CD4-positive, alpha-beta memory T cell (primary cell): Measurements from ENCODE around the gene YIPF4. TPM values are rescaled to one million over a fixed set of nuclear protein-coding genes. Genes with fewer than 3 reads are reported as not detected.
A peak's percentile ranks its signal among the peaks of the same experiment; 100 is the strongest.

Experiments
- CTCF ChIA-PET: fragments of 350-600 bp; sonication (Branson Sonifier 250); formaldehyde crosslinking; loops from one replicate; lab custom pipeline; 2021; ENCODE audit warnings: inconsistent platforms; ENCODE audit not compliant: partially characterized antibody; lab: Charles Lee
- POLR2A ChIA-PET: fragments of 350-600 bp; sonication (Branson Sonifier 250); formaldehyde crosslinking; loops from one replicate; lab custom pipeline; 2021; ENCODE audit not compliant: partially characterized antibody; lab: Charles Lee
- DNase-seq, 5 donors: peaks; one replicate each; pipeline versions ENCODE4 v3.0.0 to v3.0.0-alpha.2; 2020 to 2022; ENCODE audit warnings: mixed read lengths in 1 of 5
- H3K27ac ChIP-seq: one replicate; pipeline ENCODE4 v1.7.0; 2013; ENCODE audit warnings: low read depth, low read length
- H3K27me3 ChIP-seq: 2 replicates; pipeline ENCODE4 v1.7.0; 2013; ENCODE audit warnings: mild to moderate bottlenecking, low read length, moderate library complexity; ENCODE audit not compliant: insufficient read depth
- H3K36me3 ChIP-seq: 2 replicates; pipeline ENCODE4 v1.7.0; 2013; ENCODE audit warnings: mild to moderate bottlenecking, low read length, moderate library complexity; ENCODE audit not compliant: insufficient read depth
- H3K4me1 ChIP-seq: 2 replicates; pipeline ENCODE4 v1.7.0; 2013; ENCODE audit warnings: mild to moderate bottlenecking, low read length, moderate library complexity; ENCODE audit not compliant: insufficient read depth
- H3K4me3 ChIP-seq, 2 donors: one replicate each; pipeline ENCODE4 v1.7.0; 2013; ENCODE audit warnings: low read length in 2 of 2, mild to moderate bottlenecking in 1 of 2
- H3K9me3 ChIP-seq, 2 donors: one replicate each; pipeline ENCODE4 v1.7.0; 2013; ENCODE audit warnings: low read length in 2 of 2, control low read depth in 1 of 2; ENCODE audit not compliant: control insufficient read depth in 1 of 2
- H3K27ac Mint-ChIP-seq, 7 donors: one replicate each; pipeline ENCODE4 v1.8.0; 2020 to 2021; ENCODE audit warnings: mixed read lengths in 7 of 7, mild to moderate bottlenecking in 6 of 7, inconsistent platforms in 3 of 7, moderate library complexity in 3 of 7
- H3K27me3 Mint-ChIP-seq, 2 donors: one replicate each; pipeline ENCODE4 v1.8.0; 2020 to 2021; ENCODE audit warnings: mixed read lengths in 2 of 2
- H3K36me3 Mint-ChIP-seq, 2 donors: one replicate each; pipeline ENCODE4 v1.8.0; 2020 to 2021; ENCODE audit warnings: mixed read lengths in 2 of 2, inconsistent platforms in 1 of 2, mild to moderate bottlenecking in 1 of 2
- H3K4me1 Mint-ChIP-seq, 4 donors: one replicate each; pipeline ENCODE4 v1.8.0; 2020 to 2021; ENCODE audit warnings: mixed read lengths in 4 of 4, mild to moderate bottlenecking in 1 of 4
- H3K4me3 Mint-ChIP-seq, 8 donors: one replicate each; pipeline ENCODE4 v1.8.0; 2020 to 2021; ENCODE audit warnings: mixed read lengths in 8 of 8, mild to moderate bottlenecking in 7 of 8, moderate library complexity in 6 of 8, inconsistent platforms in 3 of 8
- H3K9me3 Mint-ChIP-seq, 8 donors: one replicate each; pipeline ENCODE4 v1.8.0; 2020 to 2021; ENCODE audit warnings: mixed read lengths in 8 of 8, mild to moderate bottlenecking in 5 of 8, inconsistent platforms in 3 of 8, moderate library complexity in 1 of 8
- intact Hi-C: fragments of 100-400 bp; cut with micrococcal nuclease; formaldehyde crosslinking; loops from one replicate; pipeline ENCODE4 v1.15.1; 2023
- polyA plus RNA-seq, 2 donors: library from polyadenylated mRNA; unstranded; fragments of 300-500 nt; fragmentation: Illumina TruSeq; gene quantifications; one replicate each; pipeline ENCODE4 v1.2.3, GENCODE V29; 2021
- total RNA-seq, 2 experiments: library from RNA; stranded (reverse); gene quantifications; one replicate each; pipeline ENCODE4 v1.2.3, GENCODE V29; 2021

The YIPF4 gene
- total and polyA plus RNA-seq, 4 experiments from 2014 or later, result 13.9 to 51.9 (median 37.5) TPM

DNA sequence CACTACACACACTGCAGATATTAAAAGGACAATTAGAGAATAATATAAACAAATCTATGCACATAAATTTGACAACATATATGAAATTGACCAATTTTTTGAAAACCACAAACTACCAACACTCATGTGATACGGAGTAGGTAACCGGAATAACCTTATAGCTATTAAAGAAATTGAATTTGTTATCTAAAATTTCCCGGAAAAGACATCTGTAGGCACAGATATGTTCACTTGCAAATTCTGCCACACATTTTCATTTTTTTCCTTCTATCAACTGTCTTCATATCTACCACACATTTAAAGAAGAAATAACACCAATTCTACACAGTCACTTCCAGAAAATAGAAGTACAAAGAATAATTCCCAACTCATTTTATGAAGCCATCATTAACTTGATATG, 35.4 kb upstream of the YIPF4 start:
- no peaks in the 10 kb centered on the region for H3K4me1 Mint-ChIP-seq
- Histone ChIP-seq H3K27ac (no peak overlapping the region), H3K9me3 (no peaks in the 10 kb centered on the region), H3K36me3 (no peaks in the 10 kb centered on the region), H3K4me1 (no peaks in the 10 kb centered on the region), H3K27me3 (no peaks in the 10 kb centered on the region), H3K4me3 (no peak overlapping the region)
- H3K36me3 Mint-ChIP-seq, result peaks cover 2 to 16% of the 10 kb centered on the region in 2 donors
- H3K4me3 Mint-ChIP-seq, result no peak overlapping the region
- intact Hi-C loops, result no loop called here
- H3K27ac Mint-ChIP-seq, result no peak overlapping the region
- no peaks in the 10 kb centered on the region for H3K9me3 Mint-ChIP-seq
- no peak for DNase-seq
- ChIA-PET POLR2A (no interaction called here), CTCF (no interaction called here)
- H3K27me3 Mint-ChIP-seq, result no peaks in the 10 kb centered on the region

DNA sequence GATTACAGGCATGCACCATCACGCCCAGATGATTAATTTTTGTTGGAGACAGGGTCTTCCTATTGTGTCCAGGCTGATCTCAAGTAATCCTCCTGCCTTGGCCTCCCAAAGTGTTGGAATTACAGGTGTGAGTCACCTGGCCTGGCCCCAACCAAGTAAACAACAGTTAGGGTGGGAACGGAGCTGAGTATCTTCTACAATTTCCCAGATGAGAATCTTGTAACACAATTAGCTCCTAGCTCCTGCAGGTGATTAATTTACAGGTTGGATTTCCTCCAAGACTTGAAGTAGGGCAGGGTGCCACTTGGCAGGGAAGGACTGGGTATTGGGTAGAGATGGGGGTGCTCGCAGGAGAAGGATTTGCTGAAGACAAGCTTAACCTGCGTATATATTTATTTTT, 30.8 kb upstream of the YIPF4 start:
- H3K27ac Mint-ChIP-seq, result no peak overlapping the region
- intact Hi-C loops, result no loop called here
- Histone ChIP-seq H3K27me3 (no peaks in the 10 kb centered on the region), H3K9me3 (no peaks in the 10 kb centered on the region), H3K36me3 (no peaks in the 10 kb centered on the region), H3K27ac (no peak overlapping the region), H3K4me3 (no peak overlapping the region), H3K4me1 (no peaks in the 10 kb centered on the region)
- ChIA-PET POLR2A (no interaction called here), CTCF (no interaction called here)
- H3K36me3 Mint-ChIP-seq, result no peaks in the 10 kb centered on the region
- H3K9me3 Mint-ChIP-seq, result no peaks in the 10 kb centered on the region
- no peaks in the 10 kb centered on the region for H3K4me1 Mint-ChIP-seq
- H3K27me3 Mint-ChIP-seq, result no peaks in the 10 kb centered on the region
- H3K4me3 Mint-ChIP-seq, result no peak overlapping the region
- DNase-seq, result no peak

- H3K27me3 ChIP-seq, result no peaks in the 10 kb centered on the region
- Mint-ChIP-seq H3K36me3 (no peaks in the 10 kb centered on the region), H3K27me3 (no peaks in the 10 kb centered on the region), H3K4me1 (no peaks in the 10 kb centered on the region), H3K4me3 (no peak overlapping the region), H3K9me3 (no peaks in the 10 kb centered on the region), H3K27ac (no peak overlapping the region)
- no peaks in the 10 kb centered on the region for H3K4me1 ChIP-seq
- H3K27ac ChIP-seq, result no peak overlapping the region
- POLR2A ChIA-PET, result no interaction called here
- DNase-seq, result no peak
- intact Hi-C loops, result no loop called here
- H3K9me3 ChIP-seq, result no peaks in the 10 kb centered on the region
- no peak overlapping the region for H3K4me3 ChIP-seq
- no peaks in the 10 kb centered on the region for H3K36me3 ChIP-seq
- CTCF ChIA-PET, result interaction anchor here (0.9 kb wide), 1 partner anchor 33 kb away, joined by 3 read pairs; no protein-coding TSS in a partner anchor
Observed at GRCh38 chr2:32248299-32248698, 29.4 kb upstream of the YIPF4 start.

- CTCF ChIA-PET, result interaction anchor here (1.0 kb wide), 1 partner anchor 8 kb away, joined by 3 read pairs; no protein-coding TSS in a partner anchor
- H3K27ac ChIP-seq, result no peak overlapping the region
Observed at GRCh38 chr2:32249731-32250236, 27.9 kb upstream of the YIPF4 start.

DNA sequence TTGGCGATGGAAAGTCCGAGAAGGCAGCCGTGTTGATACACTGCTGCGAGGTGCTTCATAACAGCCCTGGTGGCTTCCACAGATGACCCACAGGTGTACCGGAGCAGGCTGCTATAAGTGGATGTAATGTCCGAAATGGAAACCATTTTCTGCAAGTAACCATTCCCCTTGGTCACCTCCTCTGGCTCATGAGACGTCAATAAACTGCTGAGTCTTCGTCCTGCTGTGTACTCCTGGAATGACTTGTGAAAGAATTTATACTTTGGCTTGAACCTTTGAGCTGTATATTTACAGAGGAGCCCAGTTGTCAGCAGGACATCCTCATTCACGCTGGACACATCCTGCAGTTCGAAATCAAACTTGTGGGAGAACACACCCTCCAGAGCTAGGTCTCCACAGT, 27.4 kb upstream of the YIPF4 start:
- Mint-ChIP-seq H3K4me3 (no peak overlapping the region), H3K27me3 (no peaks in the 10 kb centered on the region), H3K4me1 (no peaks in the 10 kb centered on the region), H3K9me3 (no peaks in the 10 kb centered on the region), H3K36me3 (no peaks in the 10 kb centered on the region), H3K27ac (no peak overlapping the region)
- Histone ChIP-seq H3K4me1 (no peaks in the 10 kb centered on the region), H3K4me3 (no peak overlapping the region), H3K36me3 (no peaks in the 10 kb centered on the region), H3K27me3 (no peaks in the 10 kb centered on the region), H3K9me3 (no peaks in the 10 kb centered on the region), H3K27ac (no peak overlapping the region)
- CTCF ChIA-PET, result no interaction called here
- intact Hi-C loops, result no loop called here
- DNase-seq, result no peak
- POLR2A ChIA-PET, result no interaction called here

More at GRCh38 chr2:32249731-32250236, 27.9 kb upstream of the YIPF4 start:
- Mint-ChIP-seq H3K36me3 (no peaks in the 10 kb centered on the region), H3K27me3 (no peaks in the 10 kb centered on the region), H3K4me3 (no peak overlapping the region), H3K27ac (peak overlapping the region in 1 of 7 donors; percentile 35), H3K9me3 (no peaks in the 10 kb centered on the region), H3K4me1 (no peaks in the 10 kb centered on the region)
- Histone ChIP-seq H3K4me1 (no peaks in the 10 kb centered on the region), H3K36me3 (no peaks in the 10 kb centered on the region), H3K4me3 (no peak overlapping the region), H3K27me3 (no peaks in the 10 kb centered on the region), H3K9me3 (no peaks in the 10 kb centered on the region)
- DNase-seq, result no peak
- intact Hi-C loops, result no loop called here
- POLR2A ChIA-PET, result no interaction called here

DNA sequence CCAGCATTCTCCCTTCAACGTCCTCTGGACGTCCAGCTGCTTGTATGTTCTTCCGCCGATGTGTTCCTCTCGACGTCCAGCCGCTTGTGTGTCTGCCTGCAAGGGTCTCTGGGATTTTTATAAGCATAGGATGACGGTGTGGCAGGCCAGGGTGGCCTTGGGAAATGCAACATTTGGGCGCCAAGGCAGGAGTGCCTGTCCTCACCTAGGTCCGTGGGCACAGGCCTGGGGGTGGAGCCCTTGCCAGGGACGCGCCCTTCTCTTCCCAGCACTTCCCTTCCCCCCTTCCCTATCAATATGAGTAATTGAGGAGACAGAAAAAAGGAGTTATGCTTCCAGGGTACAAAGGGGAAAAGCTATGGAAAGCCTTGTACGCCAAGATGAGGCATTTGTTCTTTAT, 19.5 kb upstream of the YIPF4 start:
- Mint-ChIP-seq H3K36me3 (no peaks in the 10 kb centered on the region), H3K27ac (no peak overlapping the region), H3K9me3 (no peaks in the 10 kb centered on the region), H3K4me3 (no peak overlapping the region), H3K4me1 (no peaks in the 10 kb centered on the region), H3K27me3 (peaks cover 0 to 4% of the 10 kb centered on the region in 2 donors)
- Histone ChIP-seq H3K4me1 (no peaks in the 10 kb centered on the region), H3K27me3 (no peaks in the 10 kb centered on the region), H3K9me3 (no peaks in the 10 kb centered on the region), H3K27ac (no peak overlapping the region), H3K4me3 (no peak overlapping the region), H3K36me3 (no peaks in the 10 kb centered on the region)
- no peak for DNase-seq
- POLR2A ChIA-PET, result no interaction called here
- CTCF ChIA-PET, result no interaction called here
- intact Hi-C loops, result no loop called here

DNA sequence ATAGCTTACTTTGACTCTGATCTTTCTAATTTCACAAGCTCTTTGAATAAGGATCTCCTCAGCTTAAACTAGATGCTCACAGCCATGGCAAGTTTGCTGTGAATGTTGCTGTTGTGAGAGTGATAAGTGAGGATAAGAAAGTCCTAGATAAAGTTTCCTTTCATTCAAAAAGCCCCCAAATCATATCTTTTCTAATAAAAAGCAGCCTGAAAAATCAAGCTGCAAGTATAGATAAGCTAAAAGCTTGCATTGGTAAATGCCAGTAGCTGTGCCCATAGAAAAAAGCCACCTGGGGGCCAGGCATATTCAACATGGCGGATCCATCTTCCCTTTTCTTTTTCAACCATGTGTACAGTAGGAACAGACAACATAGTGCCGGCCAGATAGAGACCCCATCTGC, 17.3 kb upstream of the YIPF4 start:
- H3K27me3 ChIP-seq, result no peaks in the 10 kb centered on the region
- CTCF ChIA-PET, result no interaction called here
- peaks cover 2 to 5% (median 4%) of the 10 kb centered on the region in 4 donors for H3K4me1 Mint-ChIP-seq

DNA sequence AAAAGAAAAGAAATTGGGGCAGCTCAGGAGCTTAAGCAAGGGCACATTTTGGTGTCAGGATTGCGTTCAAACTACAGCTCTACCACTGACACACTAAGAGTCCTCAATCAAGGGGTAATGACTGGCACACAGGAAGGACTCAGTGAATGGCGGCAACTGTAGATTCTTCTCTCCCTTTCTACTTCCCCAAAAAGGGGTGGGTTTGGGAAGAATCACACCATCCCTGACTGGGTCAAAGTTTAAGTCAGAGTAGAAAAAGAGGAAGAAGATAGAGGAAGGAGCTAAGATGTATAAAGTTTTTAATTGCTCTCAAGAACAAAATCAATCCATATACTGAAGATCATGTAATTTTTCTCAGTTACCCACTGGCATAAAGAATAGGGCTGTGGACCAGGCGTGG, 15.6 kb upstream of the YIPF4 start:
- intact Hi-C loops, result no loop called here
- no peaks in the 10 kb centered on the region for H3K36me3 ChIP-seq
- H3K9me3 Mint-ChIP-seq, result no peaks in the 10 kb centered on the region
- H3K4me1 Mint-ChIP-seq, result peaks cover 2 to 5% (median 4%) of the 10 kb centered on the region in 4 donors
- no peaks in the 10 kb centered on the region for H3K27me3 ChIP-seq
- H3K4me3 ChIP-seq, result no peak overlapping the region
- H3K27ac ChIP-seq, result no peak overlapping the region
- peaks cover 4% of the 10 kb centered on the region for H3K4me1 ChIP-seq
- ChIA-PET POLR2A (no interaction called here), CTCF (no interaction called here)
- H3K27me3 Mint-ChIP-seq, result peaks cover 0 to 4% of the 10 kb centered on the region in 2 donors
- H3K36me3 Mint-ChIP-seq, result no peaks in the 10 kb centered on the region
- peak overlapping the region in 1 of 7 donors; percentile 18 for H3K27ac Mint-ChIP-seq
- H3K9me3 ChIP-seq, result no peaks in the 10 kb centered on the region
- H3K4me3 Mint-ChIP-seq, result no peak overlapping the region
- no peak for DNase-seq

More for the DNA sequence above, 17.3 kb upstream of the YIPF4 start:
- no peak overlapping the region for H3K4me3 ChIP-seq
- Mint-ChIP-seq H3K4me3 (no peak overlapping the region), H3K36me3 (no peaks in the 10 kb centered on the region), H3K9me3 (no peaks in the 10 kb centered on the region), H3K27me3 (peaks cover 0 to 4% of the 10 kb centered on the region in 2 donors), H3K27ac (no peak overlapping the region)
- intact Hi-C loops, result no loop called here
- DNase-seq, result no peak
- H3K4me1 ChIP-seq, result peaks cover 4% of the 10 kb centered on the region
- POLR2A ChIA-PET, result no interaction called here
- no peak overlapping the region for H3K27ac ChIP-seq
- H3K9me3 ChIP-seq, result no peaks in the 10 kb centered on the region
- H3K36me3 ChIP-seq, result no peaks in the 10 kb centered on the region
